ENCODE measurements around the gene IL5. TPM values are rescaled to one million over a fixed set of nuclear protein-coding genes. Genes with fewer than 3 reads are reported as not detected.
"Not testable (repeated sequence)": the region's sequence is repeated elsewhere in the genome, so short reads cannot be mapped to it uniquely, and the experiment has no call there.

The IL5 gene
- under 1 TPM in 2 of 4 donors, not detected in 2; 0.18 to 0.21 TPM for polyA plus RNA-seq (ENCODE audit: insufficient read length in 4 of 4)

- DNase-seq (ENCODE audit: low read depth in 4 of 4, low spot score in 3 of 4): no peak
Observed at GRCh38 chr5:132543472-132544201, at the start of gene IL5. IL5 (minus strand) TSS chr5:132543522; CDS start chr5:132543478, 44 bp downstream.

- DNase-seq (ENCODE audit: low read depth in 4 of 4, low spot score in 3 of 4): no peak
Observed at GRCh38 chr5:132592521-132592920, 49.2 kb upstream of the IL5 start.

- no peak for DNase-seq (ENCODE audit: low read depth in 4 of 4, low spot score in 3 of 4)
Observed at GRCh38 chr5:132591145-132591544, 47.8 kb upstream of the IL5 start.

- no peak for DNase-seq (ENCODE audit: low read depth in 4 of 4, low spot score in 3 of 4)
Observed at GRCh38 chr5:132589467-132589866, 46.1 kb upstream of the IL5 start.

GRCh38 chr5:132586063-132586462 lies 42.7 kb upstream of the IL5 start:
- DNase-seq (ENCODE audit: low read depth in 4 of 4, low spot score in 3 of 4): no peak

- DNase-seq (ENCODE audit: low read depth in 4 of 4, low spot score in 3 of 4): not testable (repeated sequence)
Observed at GRCh38 chr5:132584560-132584959, 41.2 kb upstream of the IL5 start.

GRCh38 chr5:132576123-132576522 lies 32.8 kb upstream of the IL5 start:
- no peak for DNase-seq (ENCODE audit: low read depth in 4 of 4, low spot score in 3 of 4)

GRCh38 chr5:132566657-132567056 lies 23.3 kb upstream of the IL5 start:
- no peak for DNase-seq (ENCODE audit: low read depth in 4 of 4, low spot score in 3 of 4)

GRCh38 chr5:132564555-132564954 lies 21.2 kb upstream of the IL5 start:
- DNase-seq (ENCODE audit: low read depth in 4 of 4, low spot score in 3 of 4): not testable (repeated sequence)

GRCh38 chr5:132561601-132562000 lies 18.3 kb upstream of the IL5 start:
- DNase-seq (ENCODE audit: low read depth in 4 of 4, low spot score in 3 of 4): no peak

- DNase-seq (ENCODE audit: low read depth in 4 of 4, low spot score in 3 of 4): no peak
Observed at GRCh38 chr5:132559383-132560060, 16.2 kb upstream of the IL5 start.

- peak in 2 of 4 donors; percentile 8 to 23 for DNase-seq (ENCODE audit: low read depth in 4 of 4, low spot score in 3 of 4)
Observed at GRCh38 chr5:132557478-132558172, 14.3 kb upstream of the IL5 start.

- DNase-seq (ENCODE audit: low read depth in 4 of 4, low spot score in 3 of 4): peak; percentile 73 to 78 (median 74)
Observed at GRCh38 chr5:132556763-132557477, 13.6 kb upstream of the IL5 start, which contains the start of gene RAD50. RAD50 (plus strand) TSS chr5:132556977; CDS start chr5:132557325, 348 bp downstream.

- no peak for DNase-seq (ENCODE audit: low read depth in 4 of 4, low spot score in 3 of 4)
Observed at GRCh38 chr5:132556153-132556762, 12.9 kb upstream of the IL5 start.

- DNase-seq (ENCODE audit: low read depth in 4 of 4, low spot score in 3 of 4): no peak
Observed at GRCh38 chr5:132549576-132549975, 6.3 kb upstream of the IL5 start.

GRCh38 chr5:132548834-132549233 lies 5.5 kb upstream of the IL5 start:
- not testable (repeated sequence) for DNase-seq (ENCODE audit: low read depth in 4 of 4, low spot score in 3 of 4)

GRCh38 chr5:132547269-132547668 lies 3.9 kb upstream of the IL5 start:
- DNase-seq (ENCODE audit: low read depth in 4 of 4, low spot score in 3 of 4): no peak

GRCh38 chr5:132546108-132546507 lies 2.8 kb upstream of the IL5 start:
- DNase-seq (ENCODE audit: low read depth in 4 of 4, low spot score in 3 of 4): no peak

GRCh38 chr5:132540764-132541163 lies 2.6 kb downstream of the IL5 start:
- no peak for DNase-seq (ENCODE audit: low read depth in 4 of 4, low spot score in 3 of 4)

GRCh38 chr5:132540149-132540548 lies 3.2 kb downstream of the IL5 start:
- no peak for DNase-seq (ENCODE audit: low read depth in 4 of 4, low spot score in 3 of 4)
